Heart left ventricle (tissue), 16 donors: ENCODE measurements around the gene NCK2. TPM values are rescaled to one million over a fixed set of nuclear protein-coding genes. Genes with fewer than 3 reads are reported as not detected.

Experiments
- ATAC-seq, 4 donors: fragments of 200-7000 bp; cut with Tn5 transposase; one replicate each; pipeline ENCODE4 v1.9.1; 2020 to 2022; ENCODE audit warnings: moderate library complexity in 4 of 4, mild to moderate bottlenecking in 3 of 4, moderate number of reproducible peaks in 1 of 4
- DNase-seq, 5 donors: peaks; one replicate each; pipeline ENCODE4 v3.0.0-alpha.2; 2020
- H3K27ac ChIP-seq, 12 donors: fragments of 200-600 bp; sonication (generic) in 4 of 12; one replicate each; pipeline versions ENCODE4 v1.5.0 to v1.8.0; 2016 to 2022; ENCODE audit warnings: mild to moderate bottlenecking in 2 of 12
- H3K27me3 ChIP-seq, 9 donors: fragments of 200-600 bp; sonication (generic) in 2 of 9; one replicate each; pipeline versions ENCODE4 v1.5.1 to v1.8.0; 2016 to 2022; ENCODE audit warnings: mild to moderate bottlenecking in 3 of 9
- H3K36me3 ChIP-seq, 9 donors: fragments of 200-600 bp; sonication (generic) in 2 of 9; one replicate each; pipeline versions ENCODE4 v1.5.0 to v1.8.0; 2018 to 2022; ENCODE audit warnings: mild to moderate bottlenecking in 2 of 9
- H3K4me1 ChIP-seq, 12 donors: fragments of 200-600 bp; sonication (generic) in 4 of 12; one replicate each; pipeline versions ENCODE4 v1.5.0 to v1.8.0; 2016 to 2022; ENCODE audit warnings: mild to moderate bottlenecking in 3 of 12
- H3K4me3 ChIP-seq, 12 donors: fragments of 200-600 bp; sonication (generic) in 4 of 12; one replicate each; pipeline versions ENCODE4 v1.5.0 to v1.8.0; 2017 to 2022; ENCODE audit warnings: mild to moderate bottlenecking in 9 of 12, moderate library complexity in 4 of 12
- H3K9me3 ChIP-seq, 12 donors: fragments of 200-600 bp; sonication (generic) in 4 of 12; one replicate each; pipeline versions ENCODE4 v1.5.0 to v1.8.0; 2016 to 2022; ENCODE audit warnings: mild to moderate bottlenecking in 1 of 12
- POLR2A ChIP-seq, 2 donors: fragments of 450-650 bp; IDR thresholded peaks; one replicate each; pipeline ENCODE4 v1.6.1; 2017; ENCODE audit warnings: antibody characterized with exemption in 2 of 2, mild to moderate bottlenecking in 2 of 2, moderate library complexity in 2 of 2
- WGBS, 4 donors: extraction: QIAGEN DNeasy Blood & Tissue Kit in 2 of 4; methylation state at CpG; one replicate each; pipeline versions ENCODE4 v1.1.5 to v1.1.7; 2013 to 2018; 5-methylcytosine and 5-hydroxymethylcytosine counted together
- intact Hi-C, 10 donors: fragments of 100-400 bp; cut with DNase I; formaldehyde crosslinking; loops; one replicate each; pipeline versions ENCODE4 v1.11.1 to v1.14.2; 2022
- polyA plus RNA-seq, 2 donors: library from polyadenylated mRNA; stranded (reverse); fragments of 200-250 nt; gene quantifications; one replicate each; pipeline ENCODE4 v1.2.3, GENCODE V29; 2013
- total RNA-seq, 9 donors: library from RNA; depleted of rRNA in 2 of 9; stranded (reverse); fragments of >200 nt in 2 of 9; fragmentation: NEBNext Ultra II Directional in 3 of 9; extraction: Animal tissue kit (Norgen Biotek cat#: 25700) in 3 of 9; gene quantifications; one replicate each; pipeline versions ENCODE4 v1.1.0 to v1.2.4, GENCODE V29; 2016 to 2023
- TF ChIP-seq, protein P1 (sequence below), 12 donors: fragments of 200-600 bp; sonication (generic) in 4 of 12; IDR thresholded peaks; one replicate each; pipeline versions ENCODE4 v1.5.0 to v1.8.0; 2018 to 2022; ENCODE audit warnings: antibody characterized with exemption in 12 of 12, mild to moderate bottlenecking in 5 of 12
- donor health status: ischemic (EF 13 %, LVEDD 7.1; RV severe dilation, severe dysfunction).
- donor health status: healthy with polysubstance abuse.
- donor health status: DM: no; HTN: yes; CAD: no.
- donor health status: DM: no; HTN: no; CAD: no.
- donor health status: ischemic (EF 25% LVEDD 6.9; RV normal size, moderate dysfunction).
- donor health status: ischemic (EF 25% LVEDD 5.7; RV mildly dilated, moderate dysfunction).
- donor health status: healthy.
- donor health status: DM: yes; HTN: yes; CAD: no.
- donor health status: ischemic (EF 35%, LVEDD 5.7; RV mildly dilated, moderate dysfunction).
- donor health status: nonischemic (EF 11% LVEDD 7.7; RV severe dilation, severe dysfunction).
- donor health status: DM: yes; HTN: yes; CAD: no.
- donor health status: PGD.
- donor health status: ischemic (EF 29% LVEDD 5.4; RV normal size, mild dysfunction).
- donor health status: nonischemic (EF 23%, LVEDD 6.1; RV moderate dilation, normal function).

Gene NCK2
- total and polyA plus RNA-seq, 11 donors: 22.6 to 54.2 (median 33.4) TPM

GRCh38 chr2:105932582-105932981 is 187.9 kb downstream of the NCK2 start:
- TF ChIP-seq, protein P1, sequence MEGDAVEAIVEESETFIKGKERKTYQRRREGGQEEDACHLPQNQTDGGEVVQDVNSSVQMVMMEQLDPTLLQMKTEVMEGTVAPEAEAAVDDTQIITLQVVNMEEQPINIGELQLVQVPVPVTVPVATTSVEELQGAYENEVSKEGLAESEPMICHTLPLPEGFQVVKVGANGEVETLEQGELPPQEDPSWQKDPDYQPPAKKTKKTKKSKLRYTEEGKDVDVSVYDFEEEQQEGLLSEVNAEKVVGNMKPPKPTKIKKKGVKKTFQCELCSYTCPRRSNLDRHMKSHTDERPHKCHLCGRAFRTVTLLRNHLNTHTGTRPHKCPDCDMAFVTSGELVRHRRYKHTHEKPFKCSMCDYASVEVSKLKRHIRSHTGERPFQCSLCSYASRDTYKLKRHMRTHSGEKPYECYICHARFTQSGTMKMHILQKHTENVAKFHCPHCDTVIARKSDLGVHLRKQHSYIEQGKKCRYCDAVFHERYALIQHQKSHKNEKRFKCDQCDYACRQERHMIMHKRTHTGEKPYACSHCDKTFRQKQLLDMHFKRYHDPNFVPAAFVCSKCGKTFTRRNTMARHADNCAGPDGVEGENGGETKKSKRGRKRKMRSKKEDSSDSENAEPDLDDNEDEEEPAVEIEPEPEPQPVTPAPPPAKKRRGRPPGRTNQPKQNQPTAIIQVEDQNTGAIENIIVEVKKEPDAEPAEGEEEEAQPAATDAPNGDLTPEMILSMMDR (IDR thresholded peaks at IDR 0.05): no peak
- TF ChIP-seq POLR2A (IDR thresholded peaks at IDR 0.05): no peak
- intact Hi-C loops: no loop called here

DNA sequence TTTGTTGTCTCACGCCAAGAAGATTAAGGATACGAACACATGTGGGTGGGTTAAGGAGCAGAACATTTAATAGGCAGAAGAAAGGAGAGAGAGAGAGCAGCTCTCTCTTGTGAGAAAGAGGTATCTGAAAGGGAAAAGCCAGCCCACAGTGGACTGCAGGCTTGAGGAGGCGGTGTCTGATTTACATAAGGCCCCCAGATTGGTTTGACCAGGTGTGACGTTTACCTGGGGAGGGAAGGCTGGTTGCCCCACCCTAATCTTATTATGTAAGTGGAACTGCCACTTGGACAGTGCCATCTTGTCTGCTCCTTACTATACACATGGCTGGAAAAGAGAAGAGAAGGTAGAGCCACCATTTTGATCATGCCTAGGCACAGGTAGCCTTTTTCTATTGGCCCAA is 189.2 kb downstream of the NCK2 start:
- no peak for ATAC-seq
- intact Hi-C loops: no loop called here
- WGBS, 4 donors: 93 to 99% (median 98%) methylated on average over 4 of the region's 4 CpGs

More at GRCh38 chr2:105932582-105932981, 187.9 kb downstream of the NCK2 start:
- DNase-seq (no peak), ATAC-seq (no peak)
- H3K36me3 ChIP-seq: no peaks in the 10 kb centered on the region
- no peak overlapping the region for H3K27ac ChIP-seq
- H3K4me1 ChIP-seq: peaks cover 0 to 35% (median 7%) of the 10 kb centered on the region in 12 donors
- H3K27me3 ChIP-seq: no peaks in the 10 kb centered on the region
- WGBS, 4 donors: 75 to 79% (median 77%) methylated on average over 5 of the region's 5 CpGs
- H3K9me3 ChIP-seq: peaks cover 0 to 7% (median 0%) of the 10 kb centered on the region in 12 donors
- no peak overlapping the region for H3K4me3 ChIP-seq

GRCh38 chr2:105934467-105934866 is 189.8 kb downstream of the NCK2 start:
- DNase-seq: no peak
- no peak for ATAC-seq
- WGBS, 4 donors: 40 to 54% (median 51%) methylated on average over 7 of the region's 7 CpGs
- Histone ChIP-seq H3K27me3 (no peaks in the 10 kb centered on the region), H3K9me3 (peaks cover 0 to 12% (median 0%) of the 10 kb centered on the region in 12 donors), H3K36me3 (no peaks in the 10 kb centered on the region), H3K4me3 (no peak overlapping the region), H3K27ac (peak overlapping the region in 2 of 12 donors; percentile 4 to 22), H3K4me1 (peaks cover 0 to 20% (median 3%) of the 10 kb centered on the region in 12 donors)
- intact Hi-C loops: no loop called here
- no peak for TF ChIP-seq POLR2A (IDR thresholded peaks at IDR 0.05)
- TF ChIP-seq, protein P1 (IDR thresholded peaks at IDR 0.05): no peak

More for the DNA sequence above, 189.2 kb downstream of the NCK2 start:
- peak overlapping the region in 1 of 12 donors; percentile 4 for H3K27ac ChIP-seq
- peaks cover 0 to 7% (median 0%) of the 10 kb centered on the region in 12 donors for H3K9me3 ChIP-seq
- H3K36me3 ChIP-seq: no peaks in the 10 kb centered on the region
- DNase-seq: no peak
- H3K4me1 ChIP-seq: peaks cover 0 to 25% (median 4%) of the 10 kb centered on the region in 12 donors
- no peaks in the 10 kb centered on the region for H3K27me3 ChIP-seq
- no peak for TF ChIP-seq POLR2A (IDR thresholded peaks at IDR 0.05)
- TF ChIP-seq, protein P1 (IDR thresholded peaks at IDR 0.05): no peak
- H3K4me3 ChIP-seq: no peak overlapping the region

DNA sequence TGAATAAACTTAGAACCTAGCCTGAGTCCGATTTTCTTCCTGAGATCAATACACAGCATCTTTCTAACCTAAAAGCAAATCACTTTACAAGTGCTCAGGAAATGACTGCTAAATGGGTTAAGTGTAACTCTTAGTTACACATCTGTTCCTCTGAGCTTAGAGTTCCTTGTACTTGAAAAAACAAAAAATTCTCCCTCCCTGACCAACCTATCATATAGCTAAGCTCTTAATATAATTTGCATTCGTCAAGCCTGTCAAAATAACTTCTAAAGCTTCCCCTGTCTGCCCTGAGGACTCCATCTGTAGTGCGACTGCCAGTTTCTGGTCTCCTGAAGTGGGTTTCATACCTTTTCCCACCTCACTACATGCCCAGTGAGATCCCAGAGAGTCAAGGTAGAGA is 190.4 kb downstream of the NCK2 start:
- H3K27me3 ChIP-seq: no peaks in the 10 kb centered on the region
- no peak for DNase-seq
- H3K4me1 ChIP-seq: peaks cover 0 to 18% (median 3%) of the 10 kb centered on the region in 12 donors
- 65 to 77% (median 70%) methylated on average over 3 of the region's 3 CpGs for WGBS, 4 donors
- no peaks in the 10 kb centered on the region for H3K36me3 ChIP-seq
- H3K27ac ChIP-seq: peak overlapping the region in 2 of 12 donors; percentile 22 to 46
- H3K4me3 ChIP-seq: no peak overlapping the region
- intact Hi-C loops: no loop called here
- TF ChIP-seq, protein P1 (IDR thresholded peaks at IDR 0.05): no peak
- TF ChIP-seq POLR2A (IDR thresholded peaks at IDR 0.05): no peak
- peaks cover 0 to 17% (median 0%) of the 10 kb centered on the region in 12 donors for H3K9me3 ChIP-seq
- no peak for ATAC-seq
